ENCODE results near the gene ARMC2.

ARMC2 gene

GRCh38 chr6:108844135-108844534, 4.1 kb upstream of the ARMC2 start:
- no peak for DNase-seq
- Histone ChIP-seq H3K4me3 (ENCODE audit: low read depth, low read length) (no peak overlapping the region), H3K36me3 (replicated peaks) (no peaks in the 10 kb centered on the region), H3K27ac (no peak overlapping the region), H3K27me3 (replicated peaks) (no peaks in the 10 kb centered on the region)
- TF ChIP-seq, protein P1, sequence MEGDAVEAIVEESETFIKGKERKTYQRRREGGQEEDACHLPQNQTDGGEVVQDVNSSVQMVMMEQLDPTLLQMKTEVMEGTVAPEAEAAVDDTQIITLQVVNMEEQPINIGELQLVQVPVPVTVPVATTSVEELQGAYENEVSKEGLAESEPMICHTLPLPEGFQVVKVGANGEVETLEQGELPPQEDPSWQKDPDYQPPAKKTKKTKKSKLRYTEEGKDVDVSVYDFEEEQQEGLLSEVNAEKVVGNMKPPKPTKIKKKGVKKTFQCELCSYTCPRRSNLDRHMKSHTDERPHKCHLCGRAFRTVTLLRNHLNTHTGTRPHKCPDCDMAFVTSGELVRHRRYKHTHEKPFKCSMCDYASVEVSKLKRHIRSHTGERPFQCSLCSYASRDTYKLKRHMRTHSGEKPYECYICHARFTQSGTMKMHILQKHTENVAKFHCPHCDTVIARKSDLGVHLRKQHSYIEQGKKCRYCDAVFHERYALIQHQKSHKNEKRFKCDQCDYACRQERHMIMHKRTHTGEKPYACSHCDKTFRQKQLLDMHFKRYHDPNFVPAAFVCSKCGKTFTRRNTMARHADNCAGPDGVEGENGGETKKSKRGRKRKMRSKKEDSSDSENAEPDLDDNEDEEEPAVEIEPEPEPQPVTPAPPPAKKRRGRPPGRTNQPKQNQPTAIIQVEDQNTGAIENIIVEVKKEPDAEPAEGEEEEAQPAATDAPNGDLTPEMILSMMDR (IDR thresholded peaks at IDR 0.05; ENCODE audit: low read depth, low read length, missing control alignments) = no peak
- in situ Hi-C loops (cut with HindIII; ENCODE audit: low pct_ligation_motif_present, low sequenced_read_pairs) = no loop called here

DNA sequence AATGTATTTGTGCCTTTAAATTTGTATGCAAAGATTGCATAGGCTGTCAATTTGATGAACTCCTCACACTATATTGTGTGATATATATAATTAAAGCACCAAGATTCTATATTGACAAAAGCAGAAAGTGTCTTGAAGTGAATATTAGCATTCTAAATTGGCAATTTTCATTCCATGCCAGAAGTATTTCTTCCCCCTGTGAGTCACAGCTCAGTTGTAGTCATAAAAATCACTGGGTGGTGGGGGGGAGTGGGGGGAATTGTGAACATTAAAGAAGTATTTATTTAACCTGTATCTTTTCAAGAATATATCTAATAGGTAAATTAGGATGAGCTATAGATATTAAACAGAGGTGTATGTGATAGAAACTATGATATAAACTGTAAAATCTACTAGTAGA, 3.1 kb upstream of the ARMC2 start:
- in situ Hi-C loops (cut with HindIII; ENCODE audit: low pct_ligation_motif_present, low sequenced_read_pairs) = no loop called here
- TF ChIP-seq, protein P1 (IDR thresholded peaks at IDR 0.05; ENCODE audit: low read depth, low read length, missing control alignments) = no peak
- no peaks in the 10 kb centered on the region for H3K27me3 ChIP-seq (replicated peaks)
- no peak for DNase-seq
- no peak overlapping the region for H3K27ac ChIP-seq
- no peak overlapping the region for H3K4me3 ChIP-seq (ENCODE audit: low read depth, low read length)
- H3K36me3 ChIP-seq (replicated peaks) = no peaks in the 10 kb centered on the region

DNA sequence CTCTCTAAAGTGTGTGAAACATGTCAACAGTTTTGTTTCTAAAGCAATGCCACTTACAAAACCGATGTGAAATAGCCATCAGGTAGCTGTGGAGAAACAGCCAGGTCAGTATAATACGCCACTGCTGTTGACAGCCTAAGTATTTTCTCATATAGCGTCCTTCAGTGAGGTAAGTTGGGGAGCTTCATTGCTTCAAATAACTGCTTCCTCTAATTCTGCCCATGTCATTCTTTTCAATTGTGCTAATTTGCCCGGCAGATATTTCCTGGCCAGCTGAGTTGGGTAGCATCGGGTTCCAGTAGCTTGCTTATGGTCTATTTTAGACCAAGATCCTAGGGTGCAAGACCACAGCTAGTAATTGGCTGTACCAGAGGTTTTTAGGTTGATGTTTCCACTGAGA, 2.1 kb upstream of the ARMC2 start:
- TF ChIP-seq, protein P1 (IDR thresholded peaks at IDR 0.05; ENCODE audit: low read depth, low read length, missing control alignments) = no peak
- no peak for DNase-seq
- Histone ChIP-seq H3K27ac (no peak overlapping the region), H3K36me3 (replicated peaks) (no peaks in the 10 kb centered on the region), H3K27me3 (replicated peaks) (no peaks in the 10 kb centered on the region), H3K4me3 (ENCODE audit: low read depth, low read length) (no peak overlapping the region)
- in situ Hi-C loops (cut with HindIII; ENCODE audit: low pct_ligation_motif_present, low sequenced_read_pairs) = no loop called here

DNA sequence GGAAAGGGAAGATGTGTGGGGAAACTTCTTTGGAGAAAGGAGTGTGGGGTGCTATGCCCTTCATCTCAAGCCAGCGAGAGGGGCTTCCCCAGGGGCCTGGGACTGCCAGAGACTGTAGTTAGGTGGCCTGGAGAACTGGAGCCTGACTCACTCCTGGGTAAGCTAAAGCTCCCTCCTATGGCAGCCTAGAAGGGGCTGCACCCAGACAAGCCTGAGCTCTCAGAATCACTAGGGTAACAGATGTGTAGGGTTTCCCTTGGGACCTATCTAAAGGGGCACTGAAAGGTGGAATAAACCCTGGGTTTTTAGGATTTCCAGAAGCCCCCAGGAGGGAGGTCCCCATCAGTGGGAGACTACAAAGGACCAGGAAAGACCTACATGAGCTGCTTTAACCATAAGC, 1.6 kb upstream of the ARMC2 start:
- no peak for DNase-seq
- Histone ChIP-seq H3K27me3 (replicated peaks) (no peaks in the 10 kb centered on the region), H3K36me3 (replicated peaks) (no peaks in the 10 kb centered on the region), H3K27ac (no peak overlapping the region), H3K4me3 (ENCODE audit: low read depth, low read length) (no peak overlapping the region)
- TF ChIP-seq, protein P1 (IDR thresholded peaks at IDR 0.05; ENCODE audit: low read depth, low read length, missing control alignments) = no peak
- in situ Hi-C loops (cut with HindIII; ENCODE audit: low pct_ligation_motif_present, low sequenced_read_pairs) = no loop called here

GRCh38 chr6:108847738-108848115, 495 bp upstream of the ARMC2 start:
- Histone ChIP-seq H3K27ac (no peak overlapping the region), H3K27me3 (replicated peaks) (no peaks in the 10 kb centered on the region), H3K4me3 (ENCODE audit: low read depth, low read length) (peak overlapping the region; percentile 78), H3K36me3 (replicated peaks) (no peaks in the 10 kb centered on the region)
- in situ Hi-C loops (cut with HindIII; ENCODE audit: low pct_ligation_motif_present, low sequenced_read_pairs) = no loop called here
- DNase-seq = no peak
- TF ChIP-seq, protein P1 (IDR thresholded peaks at IDR 0.05; ENCODE audit: low read depth, low read length, missing control alignments) = no peak

- Histone ChIP-seq H3K36me3 (replicated peaks) (peaks cover 6% of the 10 kb centered on the region), H3K27ac (no peak overlapping the region), H3K4me3 (ENCODE audit: low read depth, low read length) (no peak overlapping the region), H3K27me3 (replicated peaks) (no peaks in the 10 kb centered on the region)
- DNase-seq = no peak
- TF ChIP-seq, protein P1 (IDR thresholded peaks at IDR 0.05; ENCODE audit: low read depth, low read length, missing control alignments) = no peak
- in situ Hi-C loops (cut with HindIII; ENCODE audit: low pct_ligation_motif_present, low sequenced_read_pairs) = no loop called here
Measured at GRCh38 chr6:108850669-108851465, 2.6 kb downstream of the ARMC2 start.

Measured in brain microvascular endothelial cell (primary cell).